ENCODE results near the gene NBR1. TPM values are rescaled to one million over a fixed set of nuclear protein-coding genes. Genes with fewer than 3 reads are reported as not detected.

The NBR1 gene
- total RNA-seq, 1 donor from 2014 or later = 80.4 TPM

- H3K4me3 ChIP-seq = peak overlapping the region; percentile 77
- TF ChIP-seq, protein P1, sequence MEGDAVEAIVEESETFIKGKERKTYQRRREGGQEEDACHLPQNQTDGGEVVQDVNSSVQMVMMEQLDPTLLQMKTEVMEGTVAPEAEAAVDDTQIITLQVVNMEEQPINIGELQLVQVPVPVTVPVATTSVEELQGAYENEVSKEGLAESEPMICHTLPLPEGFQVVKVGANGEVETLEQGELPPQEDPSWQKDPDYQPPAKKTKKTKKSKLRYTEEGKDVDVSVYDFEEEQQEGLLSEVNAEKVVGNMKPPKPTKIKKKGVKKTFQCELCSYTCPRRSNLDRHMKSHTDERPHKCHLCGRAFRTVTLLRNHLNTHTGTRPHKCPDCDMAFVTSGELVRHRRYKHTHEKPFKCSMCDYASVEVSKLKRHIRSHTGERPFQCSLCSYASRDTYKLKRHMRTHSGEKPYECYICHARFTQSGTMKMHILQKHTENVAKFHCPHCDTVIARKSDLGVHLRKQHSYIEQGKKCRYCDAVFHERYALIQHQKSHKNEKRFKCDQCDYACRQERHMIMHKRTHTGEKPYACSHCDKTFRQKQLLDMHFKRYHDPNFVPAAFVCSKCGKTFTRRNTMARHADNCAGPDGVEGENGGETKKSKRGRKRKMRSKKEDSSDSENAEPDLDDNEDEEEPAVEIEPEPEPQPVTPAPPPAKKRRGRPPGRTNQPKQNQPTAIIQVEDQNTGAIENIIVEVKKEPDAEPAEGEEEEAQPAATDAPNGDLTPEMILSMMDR (IDR thresholded peaks at IDR 0.05) = no peak
- no peak for DNase-seq
- H3K27me3 ChIP-seq = no peaks in the 10 kb centered on the region
- intact Hi-C loops (cut with DNase I) = no loop called here
- peak overlapping the region; percentile 79 for H3K27ac ChIP-seq
- ATAC-seq = peak; percentile 14
- no peaks in the 10 kb centered on the region for H3K9me3 ChIP-seq
- H3K4me1 ChIP-seq = peaks cover 11% of the 10 kb centered on the region
- H3K36me3 ChIP-seq = peaks cover 46% of the 10 kb centered on the region
Observed at GRCh38 chr17:43212641-43213490, 41.9 kb downstream of the NBR1 start.

- Histone ChIP-seq H3K27ac (no peak overlapping the region), H3K27me3 (no peaks in the 10 kb centered on the region), H3K4me1 (peaks cover 11% of the 10 kb centered on the region), H3K4me3 (no peak overlapping the region), H3K9me3 (no peaks in the 10 kb centered on the region), H3K36me3 (peaks cover 42% of the 10 kb centered on the region)
- DNase-seq (no peak), ATAC-seq (no peak)
- intact Hi-C loops (cut with DNase I) = no loop called here
- TF ChIP-seq, protein P1 (IDR thresholded peaks at IDR 0.05) = no peak
Observed at GRCh38 chr17:43213545-43213944, 42.5 kb downstream of the NBR1 start.

GRCh38 chr17:43215341-43215740, 44.3 kb downstream of the NBR1 start:
- TF ChIP-seq, protein P1 (IDR thresholded peaks at IDR 0.05) = no peak
- peaks cover 25% of the 10 kb centered on the region for H3K36me3 ChIP-seq
- H3K4me3 ChIP-seq = no peak overlapping the region
- peaks cover 11% of the 10 kb centered on the region for H3K4me1 ChIP-seq
- intact Hi-C loops (cut with DNase I) = no loop called here
- H3K27ac ChIP-seq = no peak overlapping the region
- no peaks in the 10 kb centered on the region for H3K27me3 ChIP-seq
- ATAC-seq (no peak), DNase-seq (no peak)
- no peaks in the 10 kb centered on the region for H3K9me3 ChIP-seq

DNA sequence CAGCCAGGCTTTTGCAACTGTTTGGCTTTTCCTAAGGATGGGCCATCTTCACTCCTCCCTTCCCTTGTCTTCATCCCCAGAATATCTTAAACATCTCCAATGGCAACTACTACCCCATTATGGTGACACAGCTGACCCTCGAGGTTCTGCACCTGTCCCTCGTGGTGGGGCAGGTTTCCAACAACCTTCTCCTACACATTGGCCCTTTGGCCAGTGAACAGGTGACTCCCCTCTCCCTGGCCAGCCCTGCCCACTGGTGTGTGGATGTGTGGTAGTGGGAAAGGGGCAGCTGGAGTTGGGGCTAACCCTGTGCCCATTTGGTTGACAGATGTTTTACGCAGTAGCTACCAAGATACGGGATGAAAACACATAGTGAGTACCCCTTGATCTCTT, 45.4 kb downstream of the NBR1 start:
- Histone ChIP-seq H3K4me3 (no peak overlapping the region), H3K36me3 (peaks cover 22% of the 10 kb centered on the region), H3K27me3 (no peaks in the 10 kb centered on the region), H3K4me1 (peaks cover 5% of the 10 kb centered on the region), H3K9me3 (no peaks in the 10 kb centered on the region), H3K27ac (no peak overlapping the region)
- ATAC-seq = no peak
- DNase-seq = peak; percentile 37
- TF ChIP-seq, protein P1 (IDR thresholded peaks at IDR 0.05) = no peak
- intact Hi-C loops (cut with DNase I) = no loop called here

GRCh38 chr17:43216762-43217613, 46.0 kb downstream of the NBR1 start:
- Histone ChIP-seq H3K27me3 (no peaks in the 10 kb centered on the region), H3K9me3 (no peaks in the 10 kb centered on the region), H3K4me1 (peaks cover 5% of the 10 kb centered on the region), H3K36me3 (peaks cover 22% of the 10 kb centered on the region), H3K4me3 (no peak overlapping the region), H3K27ac (no peak overlapping the region)
- no peak for ATAC-seq
- DNase-seq = peak; percentile 18
- TF ChIP-seq, protein P1 (IDR thresholded peaks at IDR 0.05) = no peak
- intact Hi-C loops (cut with DNase I) = no loop called here

All from upper lobe of right lung (tissue), 1 donor.